GF-D8 (cell line): ENCODE measurements around the gene RAB17.
"Not testable (repeated sequence)": the region's sequence is repeated elsewhere in the genome, so short reads cannot be mapped to it uniquely, and the experiment has no call there.

ENCODE experiments used
- DNase-seq: peaks from one replicate; lab custom pipeline; 2025; lab: John Stamatoyannopoulos, UW

The RAB17 gene

DNA sequence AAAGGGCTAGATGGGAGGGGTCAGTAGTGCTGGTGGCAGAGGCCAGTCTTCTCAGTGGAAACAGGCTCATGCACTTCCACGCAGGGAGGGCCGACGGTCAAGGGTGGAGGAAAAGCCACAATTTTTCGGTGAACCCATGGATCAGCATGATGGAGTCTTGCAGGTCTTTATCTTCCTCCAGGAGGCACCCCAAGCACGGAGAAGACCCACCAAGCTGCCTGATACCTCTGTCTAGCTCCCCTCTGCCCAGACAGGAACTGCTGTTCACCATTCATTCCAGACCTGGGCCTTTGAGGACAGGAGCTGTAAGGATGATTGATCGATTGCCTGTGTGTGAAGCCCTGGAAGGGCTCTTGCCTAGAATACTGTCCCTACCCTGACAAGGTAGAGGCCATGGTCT is 34.0 kb upstream of the RAB17 start:
- no peak for DNase-seq

DNA sequence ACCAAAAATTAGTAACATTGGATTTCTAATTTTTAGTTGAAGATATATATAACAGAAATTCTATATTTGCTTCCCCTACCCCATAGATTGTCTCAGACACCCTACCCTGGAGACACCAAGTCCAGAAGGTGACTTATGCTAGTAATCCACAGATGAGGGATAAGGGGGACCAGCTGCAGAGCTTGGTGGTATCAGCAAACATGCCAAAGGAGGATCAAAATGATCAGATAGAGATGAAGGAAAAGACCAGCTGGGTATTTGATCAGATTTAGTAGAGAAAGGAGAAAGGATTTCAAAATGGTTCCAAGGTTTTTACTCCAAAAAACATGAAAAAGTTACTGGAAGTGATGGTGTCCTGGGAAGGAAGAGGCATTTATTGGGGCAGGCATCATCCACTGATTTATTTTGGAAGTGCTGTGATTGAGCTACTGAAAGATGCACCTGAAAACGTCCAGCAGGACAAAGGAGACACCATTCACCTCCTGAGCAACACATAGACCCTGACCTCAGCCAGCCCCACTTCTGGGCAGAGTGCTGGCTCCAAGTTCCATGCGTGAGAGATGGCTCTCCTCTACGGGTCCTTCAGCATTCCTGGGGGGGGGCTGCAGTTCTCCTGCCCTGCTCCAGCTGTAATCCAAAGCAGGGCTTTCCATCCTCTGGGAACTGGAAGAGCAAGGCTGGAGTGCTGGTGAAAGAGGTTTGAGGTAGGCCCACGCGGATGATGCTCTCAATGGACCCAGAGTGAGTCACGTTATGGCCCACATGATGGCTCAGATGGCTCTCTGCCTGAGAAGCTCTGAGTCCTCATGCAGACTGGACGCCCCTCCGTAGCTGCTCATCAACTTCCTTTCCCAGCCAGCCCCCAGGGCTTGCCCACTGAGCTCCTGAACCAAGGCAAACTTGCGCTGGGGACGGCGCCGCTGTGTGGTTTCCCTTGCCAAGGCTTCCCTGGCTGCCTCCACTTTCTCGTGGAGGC is 33.2 kb upstream of the RAB17 start:
- no peak for DNase-seq

DNA sequence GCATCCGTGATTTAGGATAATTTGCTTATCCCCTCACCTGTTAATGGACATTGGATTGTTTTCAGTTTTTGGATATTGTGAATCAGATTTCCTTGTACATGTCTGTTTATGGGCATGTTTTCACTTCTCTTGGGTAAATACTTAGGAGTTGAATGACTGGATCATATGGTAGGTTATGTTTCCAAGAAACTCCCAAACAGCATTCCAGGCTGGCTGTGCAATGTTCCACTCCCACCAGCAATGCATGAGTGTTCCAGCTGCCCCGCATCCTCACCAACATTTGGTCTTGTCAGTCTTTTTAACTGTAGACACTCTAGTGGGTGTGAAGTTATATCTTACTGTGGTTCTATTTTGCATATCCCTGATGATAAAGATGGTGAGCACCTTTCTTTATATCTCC is 27.9 kb upstream of the RAB17 start:
- no peak for DNase-seq

DNA sequence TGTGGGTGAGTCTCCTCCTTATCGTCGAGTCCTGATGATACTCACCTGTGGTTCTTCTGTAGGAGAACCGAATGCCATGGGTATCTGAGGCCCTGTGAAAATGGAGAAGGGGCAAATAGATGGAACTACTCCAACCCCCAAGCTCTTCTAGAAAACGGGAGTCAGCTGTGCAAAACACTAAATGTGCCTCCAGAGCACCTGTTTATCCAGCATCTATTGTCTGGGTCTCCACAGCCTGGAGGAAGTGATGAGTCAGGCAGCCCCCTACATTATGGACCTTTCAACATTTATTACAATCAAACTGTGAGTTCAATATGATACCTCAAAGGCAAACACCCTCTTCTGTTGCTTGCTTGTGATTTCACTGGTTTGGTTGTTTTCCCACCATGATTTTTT is 27.1 kb upstream of the RAB17 start:
- no peak for DNase-seq

DNA sequence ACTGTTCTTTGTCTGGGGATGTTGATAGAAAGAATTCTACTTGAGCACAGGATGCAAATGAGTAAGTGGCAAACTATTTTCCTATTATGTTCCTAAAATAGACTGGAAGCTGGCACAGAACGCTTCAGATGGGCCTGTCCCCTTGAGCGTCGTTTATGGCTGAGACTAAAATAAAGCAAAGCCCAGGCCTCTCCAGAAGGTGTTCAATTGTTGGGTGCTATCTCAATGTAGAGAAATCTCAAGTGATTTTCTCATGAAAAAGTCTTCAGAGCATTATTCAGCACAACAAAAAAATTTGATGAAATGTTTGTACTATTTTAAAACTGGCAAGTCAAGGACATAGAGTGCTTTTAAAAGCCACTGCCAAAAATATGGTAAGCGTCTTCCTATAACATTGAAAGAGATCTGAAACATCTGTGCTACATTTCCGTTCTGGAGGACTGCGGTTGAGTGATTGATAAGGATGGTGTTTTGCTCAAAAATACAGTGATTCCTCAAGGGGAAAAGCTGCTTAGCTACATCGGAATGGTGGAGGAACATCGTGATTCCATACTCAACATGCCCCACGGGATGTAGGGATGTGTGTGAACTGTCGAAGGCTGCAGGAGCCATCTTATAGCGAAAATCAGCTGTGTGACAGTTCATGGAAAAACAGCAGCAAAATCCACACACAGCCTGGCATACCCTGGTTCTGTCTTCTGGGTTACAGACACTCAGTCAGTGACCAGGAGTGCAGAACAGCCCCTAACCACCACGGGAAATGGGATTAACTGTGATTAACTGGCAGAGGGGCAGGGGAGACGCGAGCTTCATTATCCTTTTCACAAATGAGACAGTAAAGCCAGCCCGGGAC is 26.4 kb upstream of the RAB17 start:
- DNase-seq, result no peak

DNA sequence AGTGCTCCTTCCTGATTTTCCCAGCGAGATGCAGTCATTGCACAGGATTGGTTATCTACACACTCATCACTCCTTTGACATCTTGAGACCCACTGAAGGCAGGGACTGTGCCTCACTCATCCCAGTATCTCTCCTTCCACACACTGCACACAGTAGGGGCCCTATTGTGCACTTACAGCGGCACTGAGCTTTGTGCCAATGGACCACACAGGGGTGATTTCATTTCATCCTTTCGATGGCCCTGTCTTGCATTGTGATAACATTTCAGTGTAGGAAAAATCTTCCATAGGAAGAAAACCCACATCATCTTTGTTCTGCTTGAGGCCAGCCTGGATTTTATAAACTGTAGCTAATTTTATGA is 25.8 kb upstream of the RAB17 start:
- DNase-seq, result no peak

DNA sequence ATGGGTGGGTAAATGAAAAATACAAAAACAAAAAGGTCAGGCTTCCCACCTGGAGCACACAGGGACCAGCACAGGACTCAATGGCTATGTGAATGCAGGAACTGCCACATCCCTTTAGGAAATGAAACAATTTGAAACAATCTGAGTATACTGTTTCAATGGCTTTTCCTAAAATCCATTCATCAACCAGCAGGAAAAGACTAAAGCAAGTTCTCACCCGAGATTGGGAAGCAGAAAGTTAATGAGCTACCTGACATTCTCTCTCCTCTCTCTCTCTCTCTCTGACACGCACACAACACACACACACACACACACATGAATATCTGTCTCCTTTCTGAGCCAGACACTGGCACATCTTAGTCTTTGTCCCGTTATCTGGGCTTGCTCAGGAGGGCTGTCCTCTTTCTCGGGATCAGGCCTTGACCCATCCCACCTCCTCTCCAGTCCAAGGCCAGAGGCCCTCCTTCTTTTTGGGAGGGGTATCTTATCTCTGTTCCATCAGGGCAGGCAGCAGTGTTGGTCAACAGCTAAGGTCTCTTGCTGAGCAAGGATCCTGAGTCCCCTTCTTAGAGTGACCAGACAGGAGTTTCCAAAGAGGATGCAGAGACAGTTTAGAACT is 25.2 kb upstream of the RAB17 start:
- DNase-seq, result no peak

DNA sequence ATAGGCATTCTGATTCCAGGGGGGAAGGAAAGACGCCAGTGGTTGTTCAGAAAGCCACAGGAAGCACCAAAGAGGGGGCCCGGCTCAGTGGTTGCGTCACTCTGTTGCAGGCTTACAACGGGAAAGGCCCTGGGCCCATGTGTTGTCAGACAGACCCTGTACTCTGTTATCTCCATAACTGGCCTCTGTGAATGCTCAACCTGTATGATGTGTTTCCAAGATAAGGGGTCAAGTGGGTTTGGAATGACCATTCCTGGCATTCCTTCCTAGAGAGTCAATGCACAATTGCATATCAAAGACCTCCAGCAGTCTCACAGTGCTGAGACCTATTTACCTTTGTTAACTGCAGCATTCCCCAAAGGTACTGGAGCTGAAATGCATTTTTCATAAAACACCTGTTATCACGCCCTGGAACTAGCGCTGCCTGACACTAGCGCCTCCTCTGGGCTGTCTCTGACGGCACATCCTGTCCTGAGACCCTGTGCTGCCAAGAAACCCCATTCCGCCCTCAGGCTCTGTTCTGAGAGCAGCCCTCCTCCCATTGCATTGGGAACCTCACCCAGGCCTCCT is 23.7 kb upstream of the RAB17 start:
- no peak for DNase-seq

DNA sequence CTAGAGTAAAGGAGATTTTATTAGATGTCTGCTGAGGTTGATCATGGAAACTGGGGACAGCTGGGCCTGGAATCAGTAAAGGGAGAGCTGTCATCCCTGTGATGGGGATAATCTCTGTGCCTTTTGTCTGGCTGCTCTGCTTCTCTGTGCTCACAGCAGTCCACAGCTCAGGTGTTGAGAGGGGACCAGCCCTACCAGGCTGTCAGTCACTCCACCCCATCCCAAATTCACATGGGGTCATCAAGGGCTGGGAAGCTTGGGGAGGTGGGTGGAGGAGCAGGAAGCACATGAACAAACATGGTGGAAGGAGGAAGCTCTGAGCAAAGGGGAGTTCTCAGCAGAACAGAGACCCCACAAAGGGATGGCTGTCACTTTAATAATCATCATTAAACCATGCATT is 23.1 kb upstream of the RAB17 start:
- DNase-seq, result no peak

DNA sequence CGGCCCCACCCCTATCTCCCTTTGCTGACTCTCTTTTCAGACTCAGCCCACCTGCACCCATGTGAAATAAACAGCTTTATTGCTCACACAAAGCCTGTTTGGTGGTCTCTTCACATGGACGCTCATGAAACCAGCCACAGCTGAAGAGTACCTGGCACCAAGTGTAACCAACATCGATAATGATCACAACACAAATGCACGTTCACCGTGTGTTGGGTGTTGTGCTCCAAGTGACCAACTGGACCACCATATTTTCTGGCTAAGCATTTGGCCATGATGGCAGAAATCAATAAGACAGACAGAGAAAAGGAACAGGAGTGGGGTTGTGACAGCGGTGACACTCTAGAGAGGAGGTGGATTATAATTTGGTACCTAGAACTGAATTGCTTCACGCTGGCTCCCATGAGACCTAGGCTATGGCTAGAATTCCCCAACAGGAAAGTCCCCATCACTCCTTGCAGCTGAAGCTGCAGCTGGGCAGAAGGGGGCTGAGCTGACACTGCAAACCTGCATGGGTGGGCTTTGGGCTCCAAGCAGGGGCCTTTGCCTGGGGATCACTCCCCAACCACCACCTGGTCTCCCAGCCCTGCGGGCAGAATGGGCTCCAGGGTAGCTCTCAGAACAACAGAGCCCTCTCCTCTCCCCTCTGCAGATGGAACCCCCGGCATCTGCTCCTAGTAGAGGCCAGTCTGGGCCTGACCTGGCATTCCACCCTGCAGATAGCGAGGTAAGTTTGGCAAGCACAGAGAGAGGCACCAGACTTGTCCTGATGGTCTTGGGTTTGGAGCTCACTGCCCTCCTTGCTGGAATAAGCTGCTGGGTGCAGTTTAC is 22.2 kb upstream of the RAB17 start:
- no peak for DNase-seq

DNA sequence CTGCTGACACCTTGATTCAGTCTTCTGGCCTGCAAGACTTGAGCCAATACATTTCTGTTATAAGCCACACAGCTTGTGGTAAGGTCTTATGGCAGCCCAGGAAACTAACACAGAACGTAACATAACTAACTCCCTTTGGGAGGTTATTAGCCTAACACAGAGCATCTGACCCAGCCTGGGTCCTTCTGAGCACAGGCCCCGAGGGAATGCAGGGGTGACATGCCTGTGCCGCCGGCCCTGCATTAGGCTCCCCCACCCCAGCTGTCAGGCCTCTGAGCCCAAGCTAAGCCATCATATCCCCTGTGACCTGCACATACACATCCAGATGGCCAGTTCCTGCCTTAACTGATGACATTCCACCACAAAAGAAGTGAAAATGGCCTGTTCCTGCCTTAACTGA is 16.0 kb upstream of the RAB17 start:
- DNase-seq, result not testable (repeated sequence)

DNA sequence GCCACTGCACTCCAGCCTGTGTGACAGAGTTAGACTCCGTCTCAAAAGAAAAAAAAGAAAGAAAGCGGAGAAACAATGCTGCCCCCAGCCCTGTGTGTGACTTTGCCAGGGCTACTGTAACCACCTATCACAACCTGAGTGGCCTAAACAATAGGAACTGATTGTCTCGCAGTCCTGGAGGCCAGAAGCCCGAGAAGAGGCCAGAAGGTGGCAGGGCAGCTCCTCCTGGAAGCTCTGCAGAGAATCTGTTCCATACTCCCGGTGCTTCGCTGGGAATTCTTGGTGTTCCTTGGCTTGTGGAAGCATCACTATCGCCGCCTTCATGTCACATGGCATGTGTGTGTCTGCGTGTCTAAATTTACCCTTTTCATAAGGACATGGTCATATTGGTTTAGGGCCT is 14.4 kb upstream of the RAB17 start:
- DNase-seq, result no peak

DNA sequence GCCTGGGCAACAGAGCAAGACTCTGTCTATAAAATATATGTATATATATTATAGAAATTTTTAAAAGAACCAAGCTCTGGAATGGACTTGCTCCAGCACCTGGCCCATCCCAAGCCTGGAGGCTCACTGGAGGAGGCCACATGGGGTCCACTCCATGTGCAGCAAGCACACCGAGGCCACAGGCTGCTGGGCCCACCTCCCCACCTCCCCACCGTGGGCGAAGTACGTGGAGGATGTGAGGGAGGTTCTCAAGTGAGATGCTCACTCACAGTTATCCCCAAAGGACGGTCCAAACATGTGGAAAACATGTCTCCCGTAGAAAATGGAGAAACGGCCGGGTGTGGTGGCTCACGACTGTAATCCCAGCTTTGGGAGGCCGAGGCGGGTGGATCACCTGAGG is 13.9 kb upstream of the RAB17 start:
- DNase-seq, result no peak

DNA sequence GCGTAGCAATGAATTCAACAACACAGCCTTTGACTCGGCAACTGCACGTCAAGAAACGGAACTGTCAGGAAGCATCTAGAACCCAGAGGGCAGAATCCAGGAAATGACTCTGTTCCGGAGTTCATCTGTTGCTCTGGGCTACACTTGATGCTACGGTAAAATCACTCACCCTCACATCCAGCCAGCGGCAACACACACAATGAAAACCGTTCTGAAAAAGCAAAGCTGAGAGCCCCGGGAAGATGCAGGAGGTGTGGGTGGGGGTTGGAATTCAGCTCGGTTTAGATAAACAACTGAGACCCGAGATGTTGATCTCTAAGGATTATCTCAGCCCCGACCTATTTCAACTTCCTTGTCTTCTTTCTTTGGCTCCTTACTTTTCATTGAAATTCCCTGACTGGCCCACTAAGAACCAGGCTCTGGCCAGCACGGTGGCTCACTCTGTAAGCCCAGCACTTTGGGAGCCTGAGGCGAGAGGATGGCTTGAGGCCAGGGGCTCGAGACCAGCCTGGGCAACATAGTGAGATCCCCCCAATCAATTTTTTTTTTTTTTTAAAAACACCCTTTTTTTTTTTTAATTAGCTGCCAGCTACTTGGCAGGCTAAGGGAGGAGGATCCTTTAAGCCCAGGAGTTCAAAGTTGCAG is 13.3 kb upstream of the RAB17 start:
- DNase-seq, result peak; percentile 5

DNA sequence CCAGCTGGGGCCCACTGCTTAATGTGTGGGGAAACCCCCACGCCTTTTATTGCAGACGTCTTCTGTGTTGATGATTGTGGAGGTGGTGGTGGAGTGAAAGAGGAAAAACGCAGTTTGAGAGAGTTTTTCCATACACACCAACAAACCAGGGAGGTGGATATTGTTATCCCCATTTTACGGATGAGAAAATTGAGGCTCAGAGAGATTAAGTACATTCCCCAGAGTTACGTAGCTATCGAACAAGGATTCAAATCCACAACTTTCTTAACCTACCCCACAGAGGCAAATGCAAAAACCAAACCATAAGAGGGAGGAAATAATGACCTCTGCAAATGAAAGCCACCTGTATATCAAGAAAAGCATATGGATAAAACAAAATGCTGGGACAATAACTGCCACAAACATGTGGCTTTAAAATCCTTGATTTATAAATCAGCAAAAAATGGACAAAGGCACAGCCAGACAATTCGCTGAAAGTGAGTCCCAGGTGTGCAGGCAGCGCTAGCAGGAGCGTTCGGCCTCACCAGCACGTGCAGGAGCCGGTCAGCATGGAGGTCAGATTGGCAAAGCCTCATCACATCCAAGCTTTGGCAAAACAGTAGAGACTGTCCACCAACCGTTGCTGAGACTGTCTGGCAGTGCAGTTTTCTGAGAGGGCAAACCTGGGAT is 12.6 kb upstream of the RAB17 start:
- DNase-seq, result no peak

DNA sequence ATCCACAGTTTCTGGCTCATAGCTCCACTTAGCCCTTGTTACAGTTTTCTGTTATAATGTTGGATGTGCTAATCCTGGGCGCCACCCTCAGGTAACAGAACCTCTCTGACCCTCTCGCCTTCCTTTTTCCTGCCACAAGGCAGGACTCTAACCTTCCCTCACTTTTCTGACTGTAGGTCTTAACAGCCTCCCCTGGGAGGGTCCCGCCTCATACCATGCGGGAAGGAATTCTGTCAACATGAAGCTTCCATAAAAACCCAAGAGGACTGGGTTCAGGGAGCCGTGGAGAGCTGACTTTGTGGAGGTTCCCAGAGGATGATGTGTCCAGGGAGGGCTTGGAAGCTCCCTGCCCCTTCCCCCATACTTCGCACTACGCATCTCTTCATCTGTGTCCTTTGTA is 11.9 kb upstream of the RAB17 start:
- DNase-seq, result no peak

DNA sequence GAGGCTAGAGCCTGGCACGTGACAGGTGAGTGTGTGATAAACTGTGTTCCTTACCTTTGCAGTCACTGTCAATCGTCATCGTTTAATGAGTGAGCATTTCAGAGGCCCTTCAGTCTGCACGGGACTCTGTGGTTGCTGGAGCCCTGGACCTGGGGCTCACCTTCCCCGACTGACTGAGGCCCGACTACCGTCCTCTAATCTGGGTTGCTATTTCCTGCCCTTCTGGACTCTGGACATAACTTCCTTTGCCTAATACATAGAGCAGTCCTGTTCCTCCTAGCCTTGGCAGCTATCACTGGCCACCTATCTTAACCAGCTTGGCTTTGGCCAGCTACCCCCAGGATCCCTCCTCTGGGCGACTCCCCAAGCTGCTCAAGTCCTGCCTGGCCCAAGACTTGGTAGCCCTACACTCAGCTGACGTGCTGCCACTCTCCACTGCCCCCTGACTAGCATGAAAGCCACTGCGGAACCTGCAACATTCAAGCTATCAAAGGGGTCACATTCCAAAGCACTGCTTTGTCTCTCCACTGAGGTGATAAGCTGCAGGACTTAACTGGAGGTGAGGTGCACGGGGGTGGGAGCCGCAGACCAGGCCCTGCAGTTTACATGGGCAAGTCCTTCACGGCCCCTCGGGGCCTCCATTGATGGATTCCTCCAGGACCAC is 11.1 kb upstream of the RAB17 start:
- DNase-seq, result no peak

DNA sequence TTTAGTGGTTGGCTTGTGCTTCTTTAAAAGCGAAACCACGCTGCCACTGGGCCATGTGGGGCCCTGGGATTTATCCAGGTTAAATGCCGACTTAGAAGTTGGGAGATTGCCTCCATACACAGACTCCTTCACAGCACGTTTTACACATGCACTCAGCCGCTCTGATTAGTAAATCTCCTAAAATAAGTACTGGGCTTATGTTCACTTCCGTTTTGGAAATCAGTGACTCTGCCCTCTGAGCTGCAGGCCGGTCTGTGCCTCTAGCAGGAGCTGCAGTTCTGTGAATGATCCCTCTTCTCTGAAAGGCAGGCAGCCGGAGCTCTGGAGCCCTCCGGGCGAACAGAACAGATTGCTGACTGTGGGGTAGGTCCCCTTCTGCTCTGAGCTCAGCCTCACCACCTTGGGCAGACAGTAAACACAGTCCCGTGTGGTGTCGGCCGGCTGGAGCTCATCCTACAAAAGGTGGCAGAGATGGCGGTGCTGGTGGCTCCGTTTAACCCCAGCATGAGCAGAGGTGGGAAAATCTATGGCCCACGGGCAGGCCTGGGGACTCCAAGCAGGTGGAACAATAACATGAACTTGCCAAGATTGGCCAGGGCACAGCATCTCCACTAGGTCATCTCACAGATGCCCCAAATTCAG is 9.8 kb upstream of the RAB17 start:
- DNase-seq, result no peak

DNA sequence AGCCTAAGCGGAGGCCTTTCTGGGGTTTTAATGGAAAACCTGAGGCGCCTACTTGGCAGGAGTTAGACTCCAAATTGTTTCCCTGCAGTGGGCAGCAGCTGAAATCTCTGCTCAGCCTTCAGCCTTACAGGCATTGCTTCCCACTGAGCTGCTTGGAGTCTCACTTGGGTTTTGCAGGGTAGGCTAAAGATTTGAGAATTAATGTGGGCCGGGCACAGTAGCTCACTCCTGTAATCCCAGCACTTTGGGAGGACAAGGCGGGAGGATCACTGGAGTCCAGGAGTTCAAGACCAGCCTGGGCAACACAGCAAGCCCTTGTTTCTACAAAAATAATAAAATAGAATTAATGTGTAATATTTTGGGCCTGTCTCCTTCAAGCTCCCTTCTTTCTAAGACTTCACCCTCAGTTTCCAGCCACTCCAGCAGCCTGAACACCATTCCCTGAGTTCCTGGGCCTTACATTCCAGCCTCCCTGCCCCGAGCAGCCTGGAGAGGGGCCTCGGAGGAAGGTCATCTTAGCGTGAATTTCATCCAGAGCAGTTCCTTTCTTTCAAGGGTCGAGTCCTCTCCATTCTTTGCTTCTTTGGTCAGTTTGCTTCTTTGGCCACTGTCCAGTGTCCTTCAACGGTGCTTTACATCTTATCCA is 9.1 kb upstream of the RAB17 start:
- no peak for DNase-seq
